Measurements from ENCODE around the gene VSTM2L.

The VSTM2L gene

DNA sequence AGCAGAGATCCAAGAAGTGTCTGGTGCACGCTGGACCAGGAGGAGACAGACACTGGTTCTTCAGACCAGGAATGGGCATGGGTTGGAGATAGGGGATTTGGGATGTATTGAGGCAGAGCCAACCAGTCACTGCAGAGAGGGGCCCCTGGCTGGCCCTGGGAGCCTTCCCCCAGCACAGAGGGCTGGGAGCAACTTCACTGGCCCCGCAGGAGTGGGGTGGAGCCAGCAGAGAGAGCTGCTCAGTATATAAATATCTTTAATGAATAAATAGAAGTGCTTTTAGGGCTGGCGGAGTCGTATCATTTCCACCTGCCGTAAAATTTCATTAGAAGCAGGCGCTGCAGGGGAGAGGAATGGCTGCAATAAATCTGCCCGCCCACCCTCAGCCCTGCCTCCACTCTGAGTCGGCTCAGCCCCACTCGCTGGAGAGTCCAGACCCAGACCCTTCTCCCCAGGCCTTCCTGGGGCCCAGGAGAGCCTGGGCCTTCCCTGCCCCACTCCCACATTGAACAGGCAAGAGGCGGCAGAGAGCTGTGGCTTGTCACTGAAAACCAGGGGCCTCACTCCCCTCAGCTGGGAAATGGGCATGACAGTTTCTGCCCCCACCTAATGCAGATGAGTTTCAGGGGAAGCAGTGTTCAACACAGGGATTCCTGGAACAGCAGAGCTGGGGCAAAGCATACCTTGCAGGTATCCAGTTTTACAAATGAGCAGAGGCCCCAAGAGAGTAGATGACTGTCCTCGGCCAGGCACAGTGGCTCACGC lies 23.9 kb upstream of the VSTM2L start:
- no peak for DNase-seq (ENCODE audit: low spot score)

GRCh38 chr20:37879843-37880242 lies 23.1 kb upstream of the VSTM2L start:
- no peak for DNase-seq (ENCODE audit: low spot score)

DNA sequence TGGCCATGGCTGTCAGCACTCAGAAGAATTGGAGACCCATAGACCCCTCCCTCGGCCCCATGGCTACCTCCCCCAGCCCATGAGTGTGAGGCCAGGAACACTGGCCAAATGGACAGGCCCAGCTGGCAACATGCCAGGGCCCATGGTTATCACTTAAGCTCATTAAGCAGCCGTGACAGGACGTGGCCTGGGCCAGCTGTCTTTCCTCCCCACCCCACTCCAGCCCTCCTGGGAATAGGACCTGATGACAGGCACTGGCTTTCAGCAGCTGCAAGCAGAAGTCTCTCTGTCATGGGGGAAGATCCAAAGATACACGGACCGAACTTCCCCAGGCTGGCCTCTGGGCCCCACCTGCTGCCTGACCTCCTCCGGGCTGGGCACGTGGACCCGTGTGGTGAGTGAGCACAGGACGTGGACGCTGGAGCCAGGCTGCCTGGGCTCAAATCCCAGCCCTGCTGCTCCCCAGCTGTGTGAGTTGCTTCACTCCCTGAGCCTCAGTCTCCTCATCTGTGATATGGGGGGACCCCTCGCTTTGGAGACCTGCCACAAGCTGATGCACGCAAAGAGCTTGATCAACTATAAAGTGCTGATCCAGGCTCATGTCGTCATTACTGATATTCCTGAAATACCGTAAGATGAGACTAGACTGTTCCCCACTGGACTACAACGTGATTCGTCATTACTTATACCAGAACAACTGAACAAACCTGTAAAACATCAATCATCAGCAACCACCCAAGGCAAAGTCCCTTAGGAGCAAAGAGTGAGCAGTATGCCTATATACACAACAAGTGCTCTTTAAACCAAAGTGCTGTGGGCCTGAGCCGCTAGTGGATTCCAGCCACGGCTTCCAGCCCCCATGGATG lies 22.0 kb upstream of the VSTM2L start:
- peak; percentile 71 for DNase-seq (ENCODE audit: low spot score)

DNA sequence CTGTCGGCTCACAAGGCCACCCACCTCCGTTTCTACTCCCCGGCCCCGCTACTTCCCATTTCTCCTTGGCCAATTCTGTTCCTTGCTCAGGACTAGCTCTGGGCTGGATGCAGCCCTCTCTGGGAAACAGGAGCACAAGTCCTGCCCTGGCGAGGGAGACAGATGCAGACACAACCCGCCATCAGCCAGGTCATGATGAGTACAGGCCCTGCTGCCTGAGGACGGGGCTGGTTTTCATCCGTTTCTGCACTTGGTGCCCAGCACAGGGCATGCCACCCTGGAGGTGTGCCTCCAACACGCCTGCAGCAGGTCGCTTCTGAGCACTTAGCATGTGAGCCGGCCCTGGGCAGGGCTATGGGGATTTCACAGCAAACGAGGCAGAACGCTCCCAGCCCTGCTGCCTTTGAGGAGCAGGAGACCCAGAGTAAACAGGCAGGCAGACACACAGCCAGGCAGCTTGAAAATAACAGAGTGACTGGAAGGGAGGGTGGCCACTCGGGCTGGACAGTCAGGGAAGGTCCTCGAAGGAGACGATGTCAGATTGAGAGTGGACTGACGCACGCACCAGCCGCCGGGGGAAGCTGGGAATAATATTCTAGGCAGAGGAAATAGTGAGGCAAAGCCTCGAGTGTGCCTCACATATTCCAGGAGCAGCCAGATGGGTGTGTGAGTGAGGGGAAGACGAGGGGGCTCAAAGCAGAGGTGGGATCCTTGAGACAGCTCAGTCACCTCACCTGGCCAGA lies 21.2 kb upstream of the VSTM2L start:
- no peak for DNase-seq (ENCODE audit: low spot score)

- DNase-seq (ENCODE audit: low spot score), result no peak
These were observed 19.8 kb upstream of the VSTM2L start for GRCh38 chr20:37882961-37883712.

- no peak for DNase-seq (ENCODE audit: low spot score)
These were observed 17.9 kb upstream of the VSTM2L start for GRCh38 chr20:37885042-37885441.

- no peak for DNase-seq (ENCODE audit: low spot score)
These were observed 17.1 kb upstream of the VSTM2L start for GRCh38 chr20:37885593-37886503.

DNA sequence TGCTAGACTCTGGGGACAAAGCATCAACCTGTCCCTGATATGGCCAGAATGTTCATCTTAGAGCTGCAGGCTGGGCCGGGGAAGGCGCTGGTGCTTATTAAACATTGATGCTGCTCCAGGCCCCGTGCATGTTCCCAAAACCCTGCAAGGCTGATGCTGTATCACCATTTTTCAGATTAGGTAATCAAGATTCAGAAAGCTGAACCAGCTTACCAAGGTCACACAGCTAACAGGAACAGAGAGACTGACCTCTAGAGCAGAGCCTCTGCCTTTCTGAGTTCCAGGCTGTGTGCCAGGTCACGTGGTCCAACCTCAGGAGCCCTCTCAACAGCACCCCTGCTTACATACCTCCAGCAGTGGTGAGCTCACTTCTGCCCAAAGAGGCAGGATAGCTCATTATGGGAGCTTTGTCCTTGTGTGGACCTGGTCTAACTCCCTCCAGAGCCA lies 16.1 kb upstream of the VSTM2L start:
- DNase-seq (ENCODE audit: low spot score), result no peak

- no peak for DNase-seq (ENCODE audit: low spot score)
These were observed 14.3 kb upstream of the VSTM2L start for GRCh38 chr20:37888641-37889040.

GRCh38 chr20:37890108-37890507 lies 12.8 kb upstream of the VSTM2L start:
- DNase-seq (ENCODE audit: low spot score), result no peak

DNA sequence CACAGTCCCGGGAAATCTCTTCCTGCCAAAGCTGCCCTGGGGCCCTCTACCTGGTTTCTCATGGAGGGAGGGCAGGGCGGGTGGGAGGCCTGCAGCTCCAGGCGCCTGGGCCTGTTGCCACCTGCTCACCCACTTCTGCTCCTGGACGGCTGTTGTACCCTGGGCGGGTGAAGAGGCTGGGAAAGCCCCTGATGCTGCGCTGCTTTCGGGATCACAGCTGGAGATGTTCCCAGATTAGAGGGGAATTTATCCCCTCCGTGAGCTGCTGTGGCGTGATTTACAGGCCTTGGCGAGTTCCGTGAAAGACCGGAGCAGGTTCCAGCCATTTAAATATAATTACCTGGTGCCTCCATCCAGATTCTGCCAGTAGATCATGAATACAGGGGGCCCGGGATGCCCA lies 12.3 kb upstream of the VSTM2L start:
- DNase-seq (ENCODE audit: low spot score), result no peak

DNA sequence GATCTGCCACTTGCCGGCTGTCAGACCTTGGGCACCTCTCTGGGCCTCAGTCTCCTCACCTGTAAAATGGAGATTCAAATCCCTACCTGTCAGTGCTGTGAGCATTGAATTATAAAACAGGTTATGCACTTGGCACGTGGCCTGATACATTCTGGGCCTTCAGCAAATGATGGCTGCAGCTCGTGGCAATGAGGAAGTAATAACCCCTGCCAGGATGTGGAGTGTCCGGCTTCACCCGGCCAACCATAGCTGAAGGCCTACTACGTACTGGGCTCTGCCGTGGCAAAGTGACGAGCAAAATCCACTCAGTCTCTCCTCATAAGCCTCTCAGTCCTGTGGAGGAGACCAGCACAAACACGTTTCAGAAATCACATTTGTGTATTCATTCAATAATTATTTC lies 10.9 kb upstream of the VSTM2L start:
- no peak for DNase-seq (ENCODE audit: low spot score)

- no peak for DNase-seq (ENCODE audit: low spot score)
These were observed 9.2 kb upstream of the VSTM2L start for GRCh38 chr20:37893566-37894241.

DNA sequence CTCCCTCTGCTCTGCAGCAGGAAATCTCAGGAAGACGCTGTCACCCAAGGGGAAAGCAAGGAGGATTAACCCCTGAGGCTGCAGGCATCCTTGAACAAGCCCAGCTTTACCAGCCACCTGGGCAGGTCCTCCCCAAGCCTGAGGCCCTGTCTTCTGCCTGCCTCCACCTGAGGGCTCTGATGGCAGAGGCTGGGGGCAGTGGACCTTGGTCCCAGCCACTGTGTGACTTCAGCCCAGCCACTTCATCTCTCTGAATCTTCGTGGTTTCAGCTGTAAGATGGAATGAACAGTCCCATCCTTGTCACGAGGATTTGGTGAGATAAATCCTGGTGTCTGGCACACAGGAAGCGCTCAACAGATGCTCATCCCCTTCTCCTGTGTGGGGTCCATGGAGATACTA lies 8.5 kb upstream of the VSTM2L start:
- DNase-seq (ENCODE audit: low spot score), result no peak

DNA sequence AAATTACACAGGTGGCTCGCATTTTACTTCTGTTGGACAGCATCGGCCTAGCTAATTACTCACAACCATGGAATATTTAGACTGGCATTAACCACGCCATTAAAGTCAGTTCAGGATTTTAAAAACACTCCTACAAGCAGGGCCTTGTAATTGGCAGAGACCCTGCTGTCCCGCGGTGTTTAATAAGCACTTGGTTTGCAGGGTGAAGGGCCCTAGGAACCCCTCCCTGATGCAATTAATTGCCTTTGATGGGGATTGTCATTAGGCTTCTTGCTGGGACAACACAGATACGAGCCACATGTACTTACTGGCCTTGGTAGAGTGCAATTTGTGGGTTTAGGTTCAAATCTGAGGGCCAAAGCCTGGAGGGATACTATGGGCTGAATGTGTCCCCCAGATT lies 7.8 kb upstream of the VSTM2L start:
- DNase-seq (ENCODE audit: low spot score), result no peak

DNA sequence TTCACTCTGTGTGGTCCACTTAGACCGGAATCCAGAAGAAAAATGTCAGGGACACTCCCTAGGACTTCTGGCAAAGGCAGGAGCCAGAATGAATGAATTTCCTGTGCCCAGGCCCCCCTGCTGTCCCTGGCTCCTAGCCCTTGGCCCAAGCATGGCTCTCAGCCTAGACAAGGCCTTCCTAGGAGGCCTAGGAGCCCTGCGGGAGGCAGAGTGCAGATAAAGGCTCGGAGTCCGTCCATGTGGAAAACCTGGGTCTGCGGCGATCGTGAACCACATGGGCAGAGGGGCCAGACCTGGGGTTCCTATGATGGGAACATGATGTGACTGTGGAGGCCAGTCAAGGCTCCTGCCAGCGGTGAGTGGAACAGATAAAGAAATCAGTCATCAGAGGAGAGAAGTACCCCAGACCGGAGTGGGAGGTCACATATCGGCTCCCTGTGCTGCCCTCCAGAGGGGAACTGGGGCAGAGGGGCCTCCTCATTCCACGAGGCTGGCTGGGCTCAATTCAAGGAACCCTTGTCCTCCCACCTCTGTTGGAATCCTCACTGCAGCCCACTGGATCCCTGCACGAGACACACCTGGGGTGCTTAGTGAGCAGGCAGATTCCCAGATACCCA lies 5.9 kb upstream of the VSTM2L start:
- DNase-seq (ENCODE audit: low spot score), result peak; percentile 72

DNA sequence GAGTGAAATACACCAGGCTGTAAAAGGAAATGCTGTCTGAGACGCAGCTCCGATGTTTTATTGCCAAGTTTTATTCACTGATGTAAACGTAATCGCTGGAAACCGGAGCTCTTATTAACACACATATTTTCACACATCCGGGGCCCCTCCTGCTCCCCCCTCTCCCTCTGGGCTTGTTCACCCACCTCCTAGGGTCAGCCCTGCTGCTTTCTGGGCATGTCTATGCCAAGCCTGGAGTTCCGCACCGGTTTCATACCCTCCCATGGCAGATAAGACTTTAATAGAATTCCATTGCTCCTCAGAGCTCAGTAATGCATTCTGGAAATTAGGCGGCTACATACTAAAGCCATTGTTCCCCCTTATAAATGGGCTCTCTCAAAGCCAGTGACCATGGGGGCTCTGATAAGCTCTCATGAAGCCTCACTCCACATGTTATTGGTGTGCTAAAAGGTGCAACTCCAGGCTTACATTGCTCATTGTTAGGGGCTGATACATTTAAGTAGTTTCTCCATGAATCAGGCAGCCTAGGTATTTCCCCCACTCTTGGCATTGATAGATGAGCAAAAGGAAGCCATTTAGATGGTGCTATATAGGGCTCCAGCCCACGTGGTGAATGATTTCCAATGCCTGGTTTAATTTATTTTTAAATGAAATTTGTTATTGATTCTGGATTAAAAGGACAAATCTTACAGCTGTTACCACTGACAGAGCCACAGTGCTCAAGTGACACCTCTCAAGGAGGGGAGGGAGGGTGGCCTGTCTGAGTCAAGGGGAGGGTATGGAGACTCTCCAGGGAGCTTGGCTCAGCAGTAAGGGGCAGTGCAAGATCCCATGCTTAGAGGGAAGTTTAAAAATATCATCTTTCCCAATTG lies 4.5 kb upstream of the VSTM2L start:
- no peak for DNase-seq (ENCODE audit: low spot score)

- no peak for DNase-seq (ENCODE audit: low spot score)
These were observed 3.6 kb upstream of the VSTM2L start for GRCh38 chr20:37899105-37900045.
